ENCODE data around the gene BBS4.
"Not testable (repeated sequence)": the region's sequence is repeated elsewhere in the genome, so short reads cannot be mapped to it uniquely, and the experiment has no call there.

Gene BBS4

GRCh38 chr15:72685925-72686794 lies at the start of gene BBS4, which contains the start of gene HIGD2B:
Gene BBS4, plus strand, starts transcription at chr15:72686207. Its CDS starts 21 bp downstream, at chr15:72686228.
Gene HIGD2B, minus strand, starts transcription at chr15:72686182. Its CDS starts 9,808 bp downstream, at chr15:72676374.
- DNase-seq (ENCODE audit: low read depth in 2 of 2): peak; percentile 62 to 72

- DNase-seq (ENCODE audit: low read depth in 2 of 2): peak in 1 of 2 donors; percentile 57
These were observed 49.3 kb upstream of the BBS4 start for GRCh38 chr15:72636519-72637282.

- not testable (repeated sequence) for DNase-seq (ENCODE audit: low read depth in 2 of 2)
These were observed 46.1 kb upstream of the BBS4 start for GRCh38 chr15:72639759-72640483.

GRCh38 chr15:72642271-72642670 lies 43.7 kb upstream of the BBS4 start:
- not testable (repeated sequence) for DNase-seq (ENCODE audit: low read depth in 2 of 2)

GRCh38 chr15:72648631-72649253 lies 37.3 kb upstream of the BBS4 start:
- not testable (repeated sequence) for DNase-seq (ENCODE audit: low read depth in 2 of 2)

GRCh38 chr15:72654397-72654796 lies 31.6 kb upstream of the BBS4 start, which contains the start of gene GOLGA6B:
Gene GOLGA6B, plus strand, starts transcription at chr15:72654697. Its CDS starts 41 bp downstream, at chr15:72654738.
- DNase-seq (ENCODE audit: low read depth in 2 of 2): not testable (repeated sequence)

GRCh38 chr15:72656014-72656413 lies 30.0 kb upstream of the BBS4 start:
- not testable (repeated sequence) for DNase-seq (ENCODE audit: low read depth in 2 of 2)

- not testable (repeated sequence) for DNase-seq (ENCODE audit: low read depth in 2 of 2)
These were observed 24.9 kb upstream of the BBS4 start for GRCh38 chr15:72661081-72661480.

GRCh38 chr15:72663931-72664330 lies 22.1 kb upstream of the BBS4 start:
- DNase-seq (ENCODE audit: low read depth in 2 of 2): not testable (repeated sequence)

- DNase-seq (ENCODE audit: low read depth in 2 of 2): not testable (repeated sequence)
These were observed 20.3 kb upstream of the BBS4 start for GRCh38 chr15:72665706-72666105.

GRCh38 chr15:72669803-72670202 lies 16.2 kb upstream of the BBS4 start:
- not testable (repeated sequence) for DNase-seq (ENCODE audit: low read depth in 2 of 2)

GRCh38 chr15:72670656-72671352 lies 15.2 kb upstream of the BBS4 start:
- DNase-seq (ENCODE audit: low read depth in 2 of 2): peak; percentile 32 to 62

GRCh38 chr15:72671525-72671924 lies 14.5 kb upstream of the BBS4 start:
- no peak for DNase-seq (ENCODE audit: low read depth in 2 of 2)

GRCh38 chr15:72676838-72677237 lies 9.2 kb upstream of the BBS4 start:
- DNase-seq (ENCODE audit: low read depth in 2 of 2): no peak

GRCh38 chr15:72680931-72681330 lies 5.1 kb upstream of the BBS4 start:
- no peak for DNase-seq (ENCODE audit: low read depth in 2 of 2)

GRCh38 chr15:72682772-72683171 lies 3.2 kb upstream of the BBS4 start:
- no peak for DNase-seq (ENCODE audit: low read depth in 2 of 2)

- DNase-seq (ENCODE audit: low read depth in 2 of 2): no peak
These were observed 594 bp upstream of the BBS4 start for GRCh38 chr15:72685301-72685924.

- DNase-seq (ENCODE audit: low read depth in 2 of 2): no peak
These were observed 2.7 kb downstream of the BBS4 start for GRCh38 chr15:72688697-72689096.

- DNase-seq (ENCODE audit: low read depth in 2 of 2): no peak
These were observed 4.9 kb downstream of the BBS4 start for GRCh38 chr15:72690938-72691337.

GRCh38 chr15:72698938-72699337 lies 12.9 kb downstream of the BBS4 start:
- no peak for DNase-seq (ENCODE audit: low read depth in 2 of 2)
